HCT116 (cell line): ENCODE measurements around the gene CBLB. TPM values are rescaled to one million over a fixed set of nuclear protein-coding genes. Genes with fewer than 3 reads are reported as not detected.

Experiments used
- ATAC-seq: fragments of 200-7000 bp; cut with Tn5 transposase; 2 replicates; pipeline ENCODE4 v1.9.1; 2020; ENCODE audit warnings: mild to moderate bottlenecking, moderate library complexity
- BruUV-seq: library from RNA; stranded (reverse); fragments of 400-500 nt; replicated peaks from 2 replicates; lab custom pipeline; 2021; lab: Mats Ljungman, UMichigan
- CTCF ChIA-PET: fragments of 300-600 bp; sonication (Branson Sonifier 250); formaldehyde crosslinking; loops from one replicate; lab custom pipeline; 2021; ENCODE audit warnings: antibody characterized with exemption; lab: Charles Lee
- POLR2A ChIA-PET: fragments of 300-600, 350-600 bp; sonication (Branson Sonifier 250); formaldehyde crosslinking; loops from one replicate; lab custom pipeline; 2021; ENCODE audit warnings: antibody characterized with exemption; lab: Charles Lee
- RAD21 ChIA-PET, 2 experiments: fragments of 300-600 bp; sonication (Branson Sonifier 250); formaldehyde crosslinking; loops; one replicate each; lab custom pipeline; 2023; ENCODE audit warnings: low total read pairs in 2 of 2; ENCODE audit not compliant: uncharacterized antibody in 2 of 2, unreplicated experiment in 2 of 2, low non-redundant PET in 1 of 2; lab: Charles Lee
- DNase-seq: peaks from one replicate; pipeline ENCODE4 v3.0.0-alpha.2; 2010; ENCODE audit warnings: low read depth, low spot score
- H2AFZ ChIP-seq: fragments of 200-600 bp; shearing (Covaris generic), sonication (generic); 2 replicates; pipeline ENCODE4 v1.6.1; 2017; ENCODE audit warnings: low read depth, mixed run types, mixed read lengths, antibody characterized with exemption, low read length; ENCODE audit not compliant: poor library complexity, severe bottlenecking
- H3K27ac ChIP-seq: 2 replicates; pipeline ENCODE4 v1.5.1; 2012; ENCODE audit warnings: low read depth, low read length
- H3K27me3 ChIP-seq: fragments of 200-600 bp; sonication (generic); 2 replicates; pipeline ENCODE4 v1.6.1; 2016; ENCODE audit warnings: mixed run types, low read length, mixed read lengths; ENCODE audit not compliant: insufficient read depth
- H3K36me3 ChIP-seq, 2 experiments: fragments of 200-500 bp in 1 of 2; fragments of 200-600 bp in 1 of 2; sonication (Bioruptor generic) in 1 of 2; sonication (generic) in 1 of 2; 2 replicates each; pipeline versions ENCODE4 v1.5.1 to v1.6.1; 2014 to 2016; ENCODE audit warnings: low read length in 2 of 2, inconsistent platforms in 1 of 2, mixed read lengths in 1 of 2, mixed run types in 1 of 2; ENCODE audit not compliant: insufficient read depth in 2 of 2, control insufficient read depth in 1 of 2
- H3K4me1 ChIP-seq, 2 experiments: fragments of 200-600 bp in 1 of 2; sonication (generic) in 1 of 2; 2 replicates each; pipeline versions ENCODE4 v1.5.1 to v1.6.1; 2012 to 2017; ENCODE audit warnings: low read length in 2 of 2, inconsistent platforms in 1 of 2, mild to moderate bottlenecking in 1 of 2, mixed read lengths in 1 of 2, mixed run types in 1 of 2, moderate library complexity in 1 of 2; ENCODE audit not compliant: insufficient read depth in 2 of 2, control insufficient read depth in 1 of 2
- H3K4me2 ChIP-seq: fragments of 200-600 bp; sonication (generic); 2 replicates; pipeline ENCODE4 v1.6.1; 2017; ENCODE audit warnings: mixed run types, low read length, mixed read lengths
- H3K4me3 ChIP-seq, 2 experiments: fragments of 200-600 bp in 1 of 2; sonication (generic) in 1 of 2; replicated peaks in 1 of 2; 2 replicates each; pipeline ENCODE4 v1.5.1; 2011 to 2016; ENCODE audit warnings: low read length in 2 of 2, control low read depth in 1 of 2, low read depth in 1 of 2, mild to moderate bottlenecking in 1 of 2, mixed read lengths in 1 of 2, mixed run types in 1 of 2
- H3K79me2 ChIP-seq: fragments of 200-600 bp; sonication (generic); 2 replicates; pipeline ENCODE4 v1.6.1; 2017; ENCODE audit warnings: mild to moderate bottlenecking, mixed run types, low read length, moderate library complexity, mixed read lengths; ENCODE audit not compliant: insufficient read depth
- H3K9ac ChIP-seq: fragments of 200-600 bp; sonication (generic); 2 replicates; pipeline ENCODE4 v1.6.1; 2016; ENCODE audit warnings: low read length, mixed read lengths
- H3K9me2 ChIP-seq: fragments of 200-600 bp; sonication (generic), shearing (Covaris generic); 2 replicates; pipeline ENCODE4 v1.6.1; 2017; ENCODE audit warnings: mixed run types, mild to moderate bottlenecking, moderate library complexity; ENCODE audit not compliant: insufficient read depth
- H3K9me3 ChIP-seq, 2 experiments: fragments of 200-500 bp in 1 of 2; fragments of 200-600 bp in 1 of 2; sonication (Bioruptor generic) in 1 of 2; sonication (generic) in 1 of 2; 2 replicates each; pipeline ENCODE4 v1.6.1; 2014 to 2017; ENCODE audit warnings: low read length in 2 of 2, mixed read lengths in 2 of 2, inconsistent platforms in 1 of 2, low read depth in 1 of 2, mild to moderate bottlenecking in 1 of 2, mixed run types in 1 of 2, moderate library complexity in 1 of 2; ENCODE audit not compliant: control insufficient read depth in 1 of 2, insufficient read depth in 1 of 2
- H4K20me1 ChIP-seq: fragments of 200-600 bp; sonication (generic), shearing (Covaris generic); 2 replicates; pipeline ENCODE4 v1.6.1; 2017; ENCODE audit warnings: mixed run types, mild to moderate bottlenecking, moderate library complexity; ENCODE audit not compliant: insufficient read depth
- ATF3 ChIP-seq: IDR thresholded peaks from 2 replicates; pipeline ENCODE4 v1.6.1; 2012
- CEBPB ChIP-seq: IDR thresholded peaks from 2 replicates; pipeline ENCODE4 v1.6.1; 2012; ENCODE audit warnings: low read depth
- ELF1 ChIP-seq: IDR thresholded peaks from 2 replicates; pipeline ENCODE4 v1.6.1; 2012; ENCODE audit warnings: low read depth, borderline replicate concordance
- MAX ChIP-seq: IDR thresholded peaks from 2 replicates; pipeline ENCODE4 v1.6.1; 2012
- POLR2A ChIP-seq: IDR thresholded peaks from 2 replicates; pipeline ENCODE4 v1.7.0; 2011; ENCODE audit warnings: borderline replicate concordance; ENCODE audit not compliant: insufficient read depth, insufficient read length; ENCODE audit errors: extremely low read depth
- YY1 ChIP-seq: IDR thresholded peaks from 2 replicates; pipeline ENCODE4 v1.6.1; 2011; ENCODE audit warnings: low read length, low read depth, moderate library complexity, mild to moderate bottlenecking; ENCODE audit not compliant: insufficient replicate concordance; ENCODE audit errors: extremely low read depth
- ZNF274 ChIP-seq: fragments of 200-500 bp; sonication (Bioruptor generic); IDR thresholded peaks from 2 replicates; pipeline ENCODE4 v1.6.1; 2014; ENCODE audit warnings: mild to moderate bottlenecking, low read depth, low read length, inconsistent platforms
- intact Hi-C: fragments of 100-400 bp; cut with micrococcal nuclease; formaldehyde crosslinking; loops from 2 replicates; pipeline ENCODE4 v1.10.0; 2022
- total RNA-seq: library from RNA; stranded (reverse); gene quantifications from one replicate; pipeline ENCODE4 v1.2.1, GENCODE V29; 2021; ENCODE audit not compliant: unreplicated experiment

CBLB gene
- total RNA-seq, 1 experiment from 2014 or later, result 10.4 TPM

DNA sequence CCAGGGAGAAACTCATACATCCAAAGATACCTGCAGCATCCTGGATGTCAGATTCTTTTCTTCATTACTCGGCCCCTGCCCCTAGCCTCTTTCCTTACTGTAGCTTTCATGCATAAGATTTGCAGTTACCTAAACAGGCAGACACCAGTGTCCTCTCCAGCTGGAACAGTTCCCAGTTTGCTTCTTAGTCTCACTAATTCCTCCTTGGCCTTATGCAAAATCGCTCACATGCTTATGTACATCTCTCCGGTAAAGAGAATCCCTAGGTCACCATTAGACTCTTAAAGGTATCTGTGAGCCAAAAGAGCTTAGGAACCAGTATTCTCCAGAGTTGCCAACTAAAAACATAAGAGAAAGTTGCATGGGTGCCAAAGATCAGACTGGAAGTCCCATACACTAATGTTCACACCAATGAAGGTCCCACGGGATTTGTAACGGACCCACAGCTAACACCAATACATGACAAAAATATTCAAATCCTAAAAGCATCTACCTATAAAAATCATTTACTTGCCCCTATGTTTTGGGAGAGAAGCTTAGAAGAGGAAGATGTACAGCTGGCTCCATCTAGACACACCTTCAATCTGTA is 66.6 kb downstream of the CBLB start:
- Histone ChIP-seq H3K4me3 (no peak overlapping the region), H3K4me1 (peaks cover 10 to 15% of the 10 kb centered on the region in 2 experiments), H3K4me2 (no peak overlapping the region), H3K27ac (no peak overlapping the region), H2AFZ (no peak overlapping the region), H3K27me3 (no peaks in the 10 kb centered on the region), H4K20me1 (no peaks in the 10 kb centered on the region), H3K9me2 (no peaks in the 10 kb centered on the region), H3K9ac (no peak overlapping the region), H3K9me3 (no peaks in the 10 kb centered on the region), H3K79me2 (no peaks in the 10 kb centered on the region), H3K36me3 (no peaks in the 10 kb centered on the region)
- DNase-seq (no peak), ATAC-seq (no peak)
- RAD21 ChIA-PET, result no interaction called here
- intact Hi-C loops, result no loop called here
- TF ChIP-seq ELF1, result no peak
- no peak for TF ChIP-seq CEBPB
- CTCF ChIA-PET, result no interaction called here
- POLR2A ChIA-PET, result no interaction called here
- no TSS peak for BruUV-seq

DNA sequence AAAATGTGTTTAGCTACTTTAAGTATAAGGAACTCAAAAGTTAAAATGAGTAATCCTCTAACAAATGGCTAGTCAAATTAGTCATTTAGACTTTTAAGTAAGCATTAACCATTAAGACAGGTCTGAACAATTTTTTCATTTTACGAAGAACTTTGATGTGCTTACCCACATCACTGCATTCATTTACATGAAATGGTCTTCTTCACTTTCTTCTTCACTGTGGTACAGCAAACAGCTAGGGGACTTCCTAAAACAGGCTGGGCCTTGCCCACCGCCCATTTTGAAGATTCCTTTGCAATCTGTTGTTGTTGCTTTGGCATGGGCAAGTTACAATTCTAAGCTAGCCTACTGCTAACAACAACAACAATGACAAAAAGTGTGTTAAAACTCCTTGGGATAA is 67.4 kb downstream of the CBLB start:
- ChIA-PET POLR2A (no interaction called here), CTCF (no interaction called here), RAD21 (no interaction called here)
- Histone ChIP-seq H2AFZ (no peak overlapping the region), H3K79me2 (no peaks in the 10 kb centered on the region), H4K20me1 (no peaks in the 10 kb centered on the region), H3K36me3 (no peaks in the 10 kb centered on the region), H3K4me2 (no peak overlapping the region), H3K9me2 (no peaks in the 10 kb centered on the region), H3K27ac (no peak overlapping the region), H3K4me1 (peaks cover 6 to 7% of the 10 kb centered on the region in 2 experiments), H3K4me3 (no peak overlapping the region), H3K27me3 (no peaks in the 10 kb centered on the region), H3K9me3 (no peaks in the 10 kb centered on the region), H3K9ac (no peak overlapping the region)
- DNase-seq (no peak), ATAC-seq (no peak)
- TF ChIP-seq ELF1 (no peak), ZNF274 (no peak), CEBPB (no peak), ATF3 (no peak), MAX (no peak), YY1 (no peak), POLR2A (no peak)
- BruUV-seq, result no TSS peak
- intact Hi-C loops, result no loop called here
